Measurements from ENCODE around the gene CNIH2. TPM values are rescaled to one million over a fixed set of nuclear protein-coding genes. Genes with fewer than 3 reads are reported as not detected.

CNIH2 gene
- total and polyA plus RNA-seq, 2 of the 8 experiments (the other 6 are each of a cell fraction or from before 2014, with no cell fraction given), result 12.5 to 15.8 TPM

DNA sequence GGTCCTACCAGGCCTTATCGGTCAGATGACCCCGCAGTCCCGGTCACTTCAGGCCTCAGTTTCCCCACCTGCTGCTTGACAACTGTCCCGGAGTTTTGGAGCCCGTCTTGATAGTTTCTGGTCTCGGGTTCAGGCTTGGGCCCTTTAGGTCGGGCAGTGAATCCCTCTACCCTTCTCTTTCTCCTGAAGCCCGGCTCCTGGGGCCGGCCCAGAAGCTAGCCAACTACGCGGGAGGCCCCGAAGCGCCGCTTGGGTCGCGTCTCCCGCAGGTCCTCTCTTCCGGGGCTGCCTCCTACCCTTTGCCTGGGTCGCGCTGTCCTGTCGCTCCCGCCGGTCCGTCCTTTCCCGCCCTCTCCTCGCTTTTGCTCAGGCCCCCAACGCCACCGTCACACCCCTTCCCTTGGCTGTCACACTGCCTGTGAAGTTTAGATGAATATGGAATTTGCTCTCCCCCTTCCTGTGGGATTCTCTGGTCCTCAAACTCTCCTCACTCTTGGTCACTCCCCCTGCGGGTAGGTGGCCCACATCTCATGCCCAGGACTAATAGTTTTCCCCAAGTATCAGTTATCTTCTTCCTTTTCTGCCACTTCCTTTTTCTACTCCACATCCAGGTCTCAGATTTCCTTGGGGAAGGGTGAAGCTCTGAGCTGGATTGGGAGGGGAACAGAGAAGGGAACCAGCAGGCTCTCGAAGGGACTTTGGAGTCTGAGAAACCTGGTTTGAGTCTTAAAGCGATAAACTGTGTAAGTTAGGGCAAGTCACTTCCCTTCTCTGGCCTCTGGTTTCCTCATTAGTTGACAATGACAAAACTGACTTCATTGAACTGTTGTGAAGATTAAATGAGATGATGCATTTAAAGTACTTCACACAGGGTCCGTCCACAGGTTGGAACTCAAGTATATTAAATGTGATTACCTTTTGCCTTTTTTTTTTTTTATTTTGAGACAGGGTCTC lies 8.7 kb upstream of the CNIH2 start:
- Histone ChIP-seq H2BK120ac (replicated peaks; ENCODE audit: low read depth, low read length) (no peak overlapping the region), H3K9me3 (ENCODE audit: insufficient read depth in 2 of 2, low read depth in 1 of 2, low read length in 1 of 2) (no peaks in the 10 kb centered on the region), H4K5ac (ENCODE audit: insufficient read length, low read depth, low read length) (peak overlapping the region; percentile 77), H4K8ac (ENCODE audit: extremely low read depth, insufficient read depth, low read length) (peak overlapping the region; percentile 85; the same call in 1 of the 2 replicates), H3K4me2 (ENCODE audit: insufficient read depth in 1 of 2, low read depth in 2 of 2, low read length in 2 of 2) (peak overlapping the region; percentile 85 to 88), H2BK12ac (ENCODE audit: low read depth, low read length) (no peak overlapping the region), H3K4me1 (replicated peaks in 1 of 4; ENCODE audit: control insufficient read depth in 3 of 4, insufficient read depth in 4 of 4, low read length in 3 of 4) (peaks cover 0 to 5% (median 3%) of the 10 kb centered on the region in 4 experiments; a peak in 5 of 7 replicates), H3K23ac (ENCODE audit: insufficient read length) (no peak overlapping the region), H3K36me3 (ENCODE audit: control insufficient read depth in 2 of 4, insufficient read depth in 4 of 4, low read length in 3 of 4) (peaks cover 7 to 25% (median 16%) of the 10 kb centered on the region in 4 experiments), H2AK5ac (ENCODE audit: low read depth, low read length) (no peak overlapping the region), H2AFZ (ENCODE audit: low read length) (no peak overlapping the region), H3K79me1 (ENCODE audit: low read depth, low read length) (peaks cover 6% of the 10 kb centered on the region; the same call in 1 of the 2 replicates), H3K14ac (ENCODE audit: insufficient read length) (no peak overlapping the region), H2BK20ac (ENCODE audit: low read length) (no peak overlapping the region), H4K20me1 (replicated peaks in 1 of 2; ENCODE audit: control insufficient read depth in 1 of 2, insufficient read depth in 2 of 2, low read length in 2 of 2) (peaks cover 5 to 14% of the 10 kb centered on the region in 2 experiments), H4K91ac (replicated peaks; ENCODE audit: insufficient read length, low read length) (no peak overlapping the region), H3K56ac (replicated peaks; ENCODE audit: insufficient read length, low read depth, low read length) (no peak overlapping the region), H3K79me2 (ENCODE audit: control insufficient read depth in 1 of 2, insufficient read depth in 2 of 2, low read length in 2 of 2) (peaks cover 0 to 13% of the 10 kb centered on the region in 2 experiments; a peak in 2 of 4 replicates), H3K9ac (replicated peaks in 1 of 4; ENCODE audit: extremely low read depth in 1 of 4, low read depth in 3 of 4, low read length in 3 of 4) (peak overlapping the region; percentile 71 to 93 (median 88)), H2BK5ac (ENCODE audit: low read depth, low read length) (peak overlapping the region; percentile 98; the same call in 1 of the 2 replicates), H3K23me2 (ENCODE audit: low read depth, low read length) (peaks cover 9% of the 10 kb centered on the region), H3K27me3 (replicated peaks in 1 of 4; ENCODE audit: control insufficient read depth in 3 of 4, extremely low read depth in 1 of 4, insufficient read depth in 3 of 4, low read length in 3 of 4) (no peaks in the 10 kb centered on the region), H3K18ac (ENCODE audit: extremely low read depth, low read length) (peak overlapping the region; percentile 88; the same call in 1 of the 2 replicates), H3K4ac (replicated peaks; ENCODE audit: insufficient read length, low read depth, low read length) (no peak overlapping the region), H3K27ac (ENCODE audit: low read depth, low read length) (no peak overlapping the region; the same call in 1 of the 2 replicates), H3K4me3 (ENCODE audit: extremely low read depth in 1 of 4, insufficient read depth in 2 of 4, low read depth in 3 of 4, low read length in 4 of 4) (peak overlapping the region; percentile 52 to 91 (median 82)), H2BK15ac (ENCODE audit: low read length) (no peak overlapping the region)
- 9% methylated on average over 29 of the region's 32 CpGs; no CpG with 5 or more reads in 1 of the 2 experiments for WGBS, 2 experiments (ENCODE audit: extremely low coverage in 1 of 2, insufficient coverage in 1 of 2, insufficient read length in 1 of 2, insufficient replicate concordance in 2 of 2, low coverage in 1 of 2, low lambda C conversion rate in 2 of 2, missing lambda C conversion rate in 1 of 2)
- POLR2A ChIA-PET (ENCODE audit: partially characterized antibody), result interaction anchor here (0.6 to 9.0 kb wide), 7 partner anchors 12 to 354 kb away, joined by 3 to 125 read pairs (median 5); partner anchors contain the start of genes CNIH2 and YIF1A
- peak in 1 of 2 experiments; percentile 70 for DNase-seq (ENCODE audit: low read depth in 1 of 2, low spot score in 2 of 2)
- CTCF ChIA-PET (ENCODE audit: partially characterized antibody), result interaction anchor here (0.6 to 6.6 kb wide), 9 partner anchors 8 to 322 kb away, joined by 3 to 48 read pairs (median 4); partner anchors contain the start of gene CNIH2
- no peak for FAIRE-seq
- TF ChIP-seq RBBP5 (IDR thresholded peaks at IDR 0.05; ENCODE audit: borderline replicate concordance, low read depth, low read length), result 0 out of 2 replicates have a peak, but pooled peaks have one; percentile 32
- TF ChIP-seq POU5F1 (IDR thresholded peaks at IDR 0.05; ENCODE audit: low read depth, low read length), result no peak
- TF ChIP-seq RAD21 (IDR thresholded peaks at IDR 0.05 in 1 of 2, conservative IDR thresholded peaks at IDR 0.05 in 1 of 2; ENCODE audit: low read depth in 2 of 2, low read length in 2 of 2), result peak in 1 of 2 experiments; percentile 22; a peak in 1 of 4 replicates
- TF ChIP-seq, protein P1, sequence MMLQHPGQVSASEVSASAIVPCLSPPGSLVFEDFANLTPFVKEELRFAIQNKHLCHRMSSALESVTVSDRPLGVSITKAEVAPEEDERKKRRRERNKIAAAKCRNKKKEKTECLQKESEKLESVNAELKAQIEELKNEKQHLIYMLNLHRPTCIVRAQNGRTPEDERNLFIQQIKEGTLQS (IDR thresholded peaks at IDR 0.05; ENCODE audit: insufficient read depth, low read depth, low read length), result no peak
- no peak for TF ChIP-seq CBX8 (IDR thresholded peaks at IDR 0.05; ENCODE audit: borderline replicate concordance, low read depth, low read length)
- TF ChIP-seq TEAD4 (IDR thresholded peaks at IDR 0.05; ENCODE audit: low read depth, low read length), result no peak
- TF ChIP-seq SIN3A (conservative IDR thresholded peaks at IDR 0.05 in 1 of 2, IDR thresholded peaks at IDR 0.05 in 1 of 2; ENCODE audit: low read depth in 1 of 2, low read length in 2 of 2), result peak in 1 of 2 experiments; percentile 19; a peak in 3 of 4 replicates

Measured in H1 (cell line).